Measurements from ENCODE around the gene OBSCN. TPM values are rescaled to one million over a fixed set of nuclear protein-coding genes. Genes with fewer than 3 reads are reported as not detected.

The OBSCN gene
- total RNA-seq, 1 donor from 2014 or later, result 15.2 TPM

GRCh38 chr1:228309326-228310067, 101.7 kb downstream of the OBSCN start:
- no peaks in the 10 kb centered on the region for H3K27me3 Mint-ChIP-seq (ENCODE audit: unreplicated experiment)
- no peak overlapping the region for H3K27ac Mint-ChIP-seq (ENCODE audit: unreplicated experiment)
- H3K36me3 Mint-ChIP-seq (ENCODE audit: unreplicated experiment), result no peaks in the 10 kb centered on the region
- peak; percentile 65 for DNase-seq (ENCODE audit: extremely low spot score, unreplicated experiment)
- no peaks in the 10 kb centered on the region for H3K4me1 Mint-ChIP-seq (ENCODE audit: unreplicated experiment)
- H3K4me3 Mint-ChIP-seq (ENCODE audit: unreplicated experiment), result no peak overlapping the region
- peaks cover 4% of the 10 kb centered on the region for H3K9me3 Mint-ChIP-seq (ENCODE audit: unreplicated experiment)
- no peak for TF ChIP-seq CTCF (IDR thresholded peaks at IDR 0.05)

GRCh38 chr1:228310162-228310792, 102.4 kb downstream of the OBSCN start:
- H3K36me3 Mint-ChIP-seq (ENCODE audit: unreplicated experiment), result no peaks in the 10 kb centered on the region
- H3K9me3 Mint-ChIP-seq (ENCODE audit: unreplicated experiment), result peaks cover 4% of the 10 kb centered on the region
- TF ChIP-seq CTCF (IDR thresholded peaks at IDR 0.05), result no peak
- H3K27me3 Mint-ChIP-seq (ENCODE audit: unreplicated experiment), result no peaks in the 10 kb centered on the region
- peak; percentile 19 for DNase-seq (ENCODE audit: extremely low spot score, unreplicated experiment)
- H3K4me1 Mint-ChIP-seq (ENCODE audit: unreplicated experiment), result no peaks in the 10 kb centered on the region
- no peak overlapping the region for H3K4me3 Mint-ChIP-seq (ENCODE audit: unreplicated experiment)
- no peak overlapping the region for H3K27ac Mint-ChIP-seq (ENCODE audit: unreplicated experiment)

- no peaks in the 10 kb centered on the region for H3K4me1 Mint-ChIP-seq (ENCODE audit: unreplicated experiment)
- TF ChIP-seq CTCF (IDR thresholded peaks at IDR 0.05), result no peak
These were observed 103.2 kb downstream of the OBSCN start for GRCh38 chr1:228311091-228311490.

GRCh38 chr1:228312136-228312764, 104.4 kb downstream of the OBSCN start:
- no peaks in the 10 kb centered on the region for H3K27me3 Mint-ChIP-seq (ENCODE audit: unreplicated experiment)
- peak; percentile 79 for DNase-seq (ENCODE audit: extremely low spot score, unreplicated experiment)
- no peak overlapping the region for H3K27ac Mint-ChIP-seq (ENCODE audit: unreplicated experiment)
- no peak for TF ChIP-seq CTCF (IDR thresholded peaks at IDR 0.05)
- no peaks in the 10 kb centered on the region for H3K36me3 Mint-ChIP-seq (ENCODE audit: unreplicated experiment)
- no peak overlapping the region for H3K4me3 Mint-ChIP-seq (ENCODE audit: unreplicated experiment)
- H3K9me3 Mint-ChIP-seq (ENCODE audit: unreplicated experiment), result peaks cover 4% of the 10 kb centered on the region
- H3K4me1 Mint-ChIP-seq (ENCODE audit: unreplicated experiment), result no peaks in the 10 kb centered on the region

More at GRCh38 chr1:228311091-228311490, 103.2 kb downstream of the OBSCN start:
- peak; percentile 73 for DNase-seq (ENCODE audit: extremely low spot score, unreplicated experiment)
- no peak overlapping the region for H3K4me3 Mint-ChIP-seq (ENCODE audit: unreplicated experiment)
- H3K27me3 Mint-ChIP-seq (ENCODE audit: unreplicated experiment), result no peaks in the 10 kb centered on the region
- no peaks in the 10 kb centered on the region for H3K36me3 Mint-ChIP-seq (ENCODE audit: unreplicated experiment)
- no peak overlapping the region for H3K27ac Mint-ChIP-seq (ENCODE audit: unreplicated experiment)
- H3K9me3 Mint-ChIP-seq (ENCODE audit: unreplicated experiment), result peaks cover 4% of the 10 kb centered on the region
